Activated CD4-positive, alpha-beta T cell treated with anti-CD3 and anti-CD28 coated beads for 36 hours (primary cell): Measurements from ENCODE around the gene ZDBF2. TPM values are rescaled to one million over a fixed set of nuclear protein-coding genes. Genes with fewer than 3 reads are reported as not detected.
"Not testable (repeated sequence)": the region's sequence is repeated elsewhere in the genome, so short reads cannot be mapped to it uniquely, and the experiment has no call there.

Source experiments
- ATAC-seq: fragments of 200-7000 bp; cut with Tn5 transposase; one replicate; pipeline ENCODE4 v1.10.0; 2021; ENCODE audit warnings: mild to moderate bottlenecking, moderate library complexity
- CTCF ChIA-PET: fragments of 350-600 bp; sonication (Branson Sonifier 250); formaldehyde crosslinking; loops from one replicate; lab custom pipeline; 2021; ENCODE audit warnings: antibody characterized with exemption; lab: Charles Lee
- POLR2A ChIA-PET: fragments of 350-600 bp; sonication (Branson Sonifier 250); formaldehyde crosslinking; loops from one replicate; lab custom pipeline; 2021; ENCODE audit warnings: antibody characterized with exemption, inconsistent platforms; lab: Charles Lee
- DNase-seq: peaks from one replicate; pipeline ENCODE4 v3.0.0-alpha.2; 2020
- H3K27ac Mint-ChIP-seq: one replicate; pipeline ENCODE4 v1.8.0; 2021; ENCODE audit warnings: mixed read lengths
- H3K27me3 Mint-ChIP-seq: one replicate; pipeline ENCODE4 v1.8.0; 2021; ENCODE audit warnings: mixed read lengths
- H3K36me3 Mint-ChIP-seq: one replicate; pipeline ENCODE4 v1.8.0; 2021; ENCODE audit warnings: low read depth, mixed read lengths
- H3K4me1 Mint-ChIP-seq: one replicate; pipeline ENCODE4 v1.8.0; 2021; ENCODE audit warnings: mixed read lengths
- H3K4me3 Mint-ChIP-seq: one replicate; pipeline ENCODE4 v1.8.0; 2021; ENCODE audit warnings: mild to moderate bottlenecking, moderate library complexity, mixed read lengths
- H3K9me3 Mint-ChIP-seq: one replicate; pipeline ENCODE4 v1.8.0; 2021; ENCODE audit warnings: low read depth, mixed read lengths
- intact Hi-C, 2 experiments: fragments of 100-400 bp; cut with DNase I in 1 of 2; cut with micrococcal nuclease in 1 of 2; formaldehyde crosslinking; loops; one replicate each; pipeline versions ENCODE4 v1.14.2 to v1.15.1; 2022 to 2024; cut with DNase I, micrococcal nuclease
- total RNA-seq, 2 experiments: library from RNA; stranded (reverse); gene quantifications; one replicate each; pipeline ENCODE4 v1.2.3, GENCODE V29; 2021

ZDBF2 gene
- total RNA-seq, 2 experiments from 2014 or later, result 11.7 to 13.4 TPM

- CTCF ChIA-PET, result interaction anchor here (0.9 kb wide), 1 partner anchor 8 kb away, joined by 3 read pairs; no protein-coding TSS in a partner anchor
- POLR2A ChIA-PET, result no interaction called here
- Mint-ChIP-seq H3K4me3 (no peak overlapping the region), H3K27ac (no peak overlapping the region), H3K27me3 (peaks cover 10% of the 10 kb centered on the region), H3K36me3 (no peaks in the 10 kb centered on the region), H3K9me3 (no peaks in the 10 kb centered on the region), H3K4me1 (no peaks in the 10 kb centered on the region)
- intact Hi-C loops, result no loop called here
- DNase-seq (no peak), ATAC-seq (no peak)
Observed at GRCh38 chr2:206336861-206337260, 62.4 kb downstream of the ZDBF2 start.

GRCh38 chr2:206337956-206338355 lies 63.5 kb downstream of the ZDBF2 start:
- H3K36me3 Mint-ChIP-seq, result no peaks in the 10 kb centered on the region
- H3K4me3 Mint-ChIP-seq, result no peak overlapping the region
- no peak for DNase-seq
- ChIA-PET POLR2A (no interaction called here), CTCF (no interaction called here)
- intact Hi-C loops, result no loop called here
- no peak overlapping the region for H3K27ac Mint-ChIP-seq
- H3K9me3 Mint-ChIP-seq, result no peaks in the 10 kb centered on the region
- H3K4me1 Mint-ChIP-seq, result no peaks in the 10 kb centered on the region
- H3K27me3 Mint-ChIP-seq, result peaks cover 15% of the 10 kb centered on the region
- ATAC-seq, result no peak

- no peak for DNase-seq
- Mint-ChIP-seq H3K27ac (no peak overlapping the region), H3K9me3 (no peaks in the 10 kb centered on the region), H3K4me3 (no peak overlapping the region), H3K27me3 (peaks cover 16% of the 10 kb centered on the region), H3K36me3 (no peaks in the 10 kb centered on the region), H3K4me1 (no peaks in the 10 kb centered on the region)
- ChIA-PET POLR2A (no interaction called here), CTCF (interaction anchor here (1.0 kb wide), 1 partner anchor 216 kb away, joined by 3 read pairs; no protein-coding TSS in a partner anchor)
- intact Hi-C loops, result no loop called here
- ATAC-seq, result no peak
Observed at GRCh38 chr2:206341396-206341795, 66.9 kb downstream of the ZDBF2 start.

GRCh38 chr2:206343144-206343543 lies 68.7 kb downstream of the ZDBF2 start:
- H3K36me3 Mint-ChIP-seq, result no peaks in the 10 kb centered on the region
- ATAC-seq, result no peak
- H3K9me3 Mint-ChIP-seq, result no peaks in the 10 kb centered on the region
- intact Hi-C loops, result no loop called here
- ChIA-PET CTCF (interaction anchor here (0.6 kb wide), 1 partner anchor 47 kb away, joined by 3 read pairs; no protein-coding TSS in a partner anchor), POLR2A (no interaction called here)
- no peak overlapping the region for H3K27ac Mint-ChIP-seq
- peaks cover 15% of the 10 kb centered on the region for H3K27me3 Mint-ChIP-seq
- no peaks in the 10 kb centered on the region for H3K4me1 Mint-ChIP-seq
- H3K4me3 Mint-ChIP-seq, result no peak overlapping the region
- DNase-seq, result no peak

- Mint-ChIP-seq H3K27me3 (peaks cover 15% of the 10 kb centered on the region), H3K9me3 (no peaks in the 10 kb centered on the region), H3K36me3 (no peaks in the 10 kb centered on the region), H3K4me3 (no peak overlapping the region), H3K27ac (no peak overlapping the region), H3K4me1 (no peaks in the 10 kb centered on the region)
- intact Hi-C loops, result no loop called here
- DNase-seq (no peak), ATAC-seq (no peak)
- ChIA-PET CTCF (interaction anchor here (0.6 kb wide), 1 partner anchor 24 kb away, joined by 3 read pairs; no protein-coding TSS in a partner anchor), POLR2A (no interaction called here)
Observed at GRCh38 chr2:206343816-206344215, 69.4 kb downstream of the ZDBF2 start.

- no peaks in the 10 kb centered on the region for H3K4me1 Mint-ChIP-seq
- no peak overlapping the region for H3K4me3 Mint-ChIP-seq
- no peak overlapping the region for H3K27ac Mint-ChIP-seq
- ChIA-PET CTCF (no interaction called here), POLR2A (no interaction called here)
- peaks cover 5% of the 10 kb centered on the region for H3K9me3 Mint-ChIP-seq
- intact Hi-C loops, result no loop called here
- no peaks in the 10 kb centered on the region for H3K36me3 Mint-ChIP-seq
- no peak for DNase-seq
- H3K27me3 Mint-ChIP-seq, result peaks cover 15% of the 10 kb centered on the region
- no peak for ATAC-seq
Observed at GRCh38 chr2:206345606-206346005, 71.1 kb downstream of the ZDBF2 start.

GRCh38 chr2:206349375-206349774 lies 74.9 kb downstream of the ZDBF2 start:
- Mint-ChIP-seq H3K27me3 (peaks cover 2% of the 10 kb centered on the region), H3K27ac (no peak overlapping the region), H3K9me3 (peaks cover 5% of the 10 kb centered on the region), H3K4me3 (no peak overlapping the region), H3K4me1 (no peaks in the 10 kb centered on the region), H3K36me3 (no peaks in the 10 kb centered on the region)
- ATAC-seq, result no peak
- CTCF ChIA-PET, result no interaction called here
- intact Hi-C loops, result no loop called here
- no peak for DNase-seq
- POLR2A ChIA-PET, result no interaction called here

- H3K9me3 Mint-ChIP-seq, result peaks cover 5% of the 10 kb centered on the region
- ATAC-seq, result no peak
- H3K36me3 Mint-ChIP-seq, result no peaks in the 10 kb centered on the region
- H3K27ac Mint-ChIP-seq, result no peak overlapping the region
- no peak overlapping the region for H3K4me3 Mint-ChIP-seq
- no peaks in the 10 kb centered on the region for H3K4me1 Mint-ChIP-seq
- ChIA-PET POLR2A (no interaction called here), CTCF (no interaction called here)
- intact Hi-C loops, result loop anchor here in 1 of 2 experiments (5.0 kb wide), 1 partner anchor 190 kb away; no protein-coding TSS in a partner anchor
- no peak for DNase-seq
- H3K27me3 Mint-ChIP-seq, result no peaks in the 10 kb centered on the region
Observed at GRCh38 chr2:206352571-206352970, 78.1 kb downstream of the ZDBF2 start.

- POLR2A ChIA-PET, result no interaction called here
- Mint-ChIP-seq H3K27me3 (peaks cover 2% of the 10 kb centered on the region), H3K36me3 (no peaks in the 10 kb centered on the region), H3K4me1 (no peaks in the 10 kb centered on the region), H3K27ac (no peak overlapping the region), H3K9me3 (peaks cover 8% of the 10 kb centered on the region), H3K4me3 (no peak overlapping the region)
- CTCF ChIA-PET, result no interaction called here
- intact Hi-C loops, result loop anchor here in 1 of 2 experiments (5.0 kb wide), 1 partner anchor 191 kb away; no protein-coding TSS in a partner anchor
- ATAC-seq (no peak), DNase-seq (no peak)
Observed at GRCh38 chr2:206353685-206354084, 79.2 kb downstream of the ZDBF2 start.

GRCh38 chr2:206354129-206354528 lies 79.7 kb downstream of the ZDBF2 start:
- peaks cover 8% of the 10 kb centered on the region for H3K9me3 Mint-ChIP-seq
- intact Hi-C loops, result loop anchor here in 1 of 2 experiments (5.0 kb wide), 1 partner anchor 192 kb away; no protein-coding TSS in a partner anchor
- no peak overlapping the region for H3K27ac Mint-ChIP-seq
- H3K36me3 Mint-ChIP-seq, result no peaks in the 10 kb centered on the region
- POLR2A ChIA-PET, result no interaction called here
- H3K27me3 Mint-ChIP-seq, result peaks cover 4% of the 10 kb centered on the region
- no peak for DNase-seq
- no peaks in the 10 kb centered on the region for H3K4me1 Mint-ChIP-seq
- ATAC-seq, result no peak
- no peak overlapping the region for H3K4me3 Mint-ChIP-seq
- CTCF ChIA-PET, result interaction anchor here (0.7 to 1.0 kb wide), 2 partner anchors 13 to 79 kb away, joined by 3 to 4 read pairs; no protein-coding TSS in a partner anchor

GRCh38 chr2:206356840-206357239 lies 82.4 kb downstream of the ZDBF2 start:
- H3K27me3 Mint-ChIP-seq, CTCF ChIA-PET, H3K4me1 Mint-ChIP-seq, H3K4me3 Mint-ChIP-seq, ATAC-seq, H3K27ac Mint-ChIP-seq, DNase-seq, H3K36me3 Mint-ChIP-seq, intact Hi-C loops, POLR2A ChIA-PET, H3K9me3 Mint-ChIP-seq: not testable (repeated sequence)

GRCh38 chr2:206360840-206361239 lies 86.4 kb downstream of the ZDBF2 start:
- ATAC-seq, H3K4me3 Mint-ChIP-seq, H3K27me3 Mint-ChIP-seq, H3K36me3 Mint-ChIP-seq, H3K9me3 Mint-ChIP-seq, H3K4me1 Mint-ChIP-seq, H3K27ac Mint-ChIP-seq, CTCF ChIA-PET, DNase-seq: not testable (repeated sequence)
- intact Hi-C loops, result loop anchor here in 1 of 2 experiments (2.0 kb wide), 1 partner anchor 330 kb away; no protein-coding TSS in a partner anchor
- POLR2A ChIA-PET, result interaction anchor here (0.8 kb wide), 1 partner anchor 200 kb away, joined by 3 read pairs; the partner anchor contains the start of gene EEF1B2
